K562 (cell line): Measurements from ENCODE around the gene PLEKHA1. TPM values are rescaled to one million over a fixed set of nuclear protein-coding genes. Genes with fewer than 3 reads are reported as not detected.

Experiments
- ATAC-seq: fragments of 200-7000 bp; cut with Tn5 transposase; 3 replicates; pipeline ENCODE4 v1.9.1; 2020; ENCODE audit warnings: moderate library complexity
- BruUV-seq: library from RNA; stranded (reverse); fragments of 400-500 nt; replicated peaks from 2 replicates; lab custom pipeline; 2021; lab: Mats Ljungman, UMichigan
- CTCF ChIA-PET: fragments of 300-600 bp; formaldehyde crosslinking; extraction: SDS; loops from one replicate; lab custom pipeline; 2021; ENCODE audit warnings: low intra/inter-chr PET ratio; lab: Yijun Ruan, JAX
- POLR2A ChIA-PET: fragments of 300-600, 350-650 bp; sonication (Branson Sonifier 250); formaldehyde crosslinking; extraction: SDS; loops from one replicate; lab custom pipeline; 2021; ENCODE audit warnings: antibody characterized with exemption, inconsistent platforms; lab: Yijun Ruan, JAX
- DNase-seq, 4 experiments: peaks; one replicate each; pipeline versions ENCODE4 v3.0.0 to v3.0.0-alpha.2; 2011 to 2018; ENCODE audit warnings: low spot score in 3 of 4, mixed read lengths in 3 of 4; ENCODE audit errors: extremely low read depth in 1 of 4
- FAIRE-seq: peaks from 2 replicates; lab custom pipeline; 2011; peaks lifted over from hg19 to GRCh38; lab: Jason Lieb, UNC
- H2AFZ ChIP-seq: 2 replicates; pipeline ENCODE4 v1.6.0; 2011; ENCODE audit warnings: low read depth, low read length, control low read depth, inconsistent platforms
- H3K27ac ChIP-seq: fragments of 200-600 bp; 3 replicates; pipeline ENCODE4 v1.8.0; 2011; ENCODE audit warnings: low read depth, mild to moderate bottlenecking, control low read depth, inconsistent platforms, low read length, moderate library complexity, mixed read lengths; ENCODE audit errors: extremely low read depth
- H3K27me3 ChIP-seq, 2 experiments: fragments of 300-600 bp in 1 of 2; 2 replicates in 1 of 2; 3 replicates in 1 of 2; pipeline versions ENCODE4 v1.6.0 to v1.8.0; 2011; ENCODE audit warnings: inconsistent platforms in 2 of 2, low read length in 2 of 2, mild to moderate bottlenecking in 1 of 2, mixed read lengths in 1 of 2, moderate library complexity in 1 of 2; ENCODE audit not compliant: control insufficient read depth in 2 of 2, insufficient read depth in 2 of 2
- H3K36me3 ChIP-seq: fragments of 300-600 bp; 3 replicates; pipeline ENCODE4 v1.8.0; 2011; ENCODE audit warnings: mild to moderate bottlenecking, low read length, inconsistent platforms; ENCODE audit not compliant: control insufficient read depth, insufficient read depth
- H3K4me1 ChIP-seq, 2 experiments: fragments of 200-600 bp in 1 of 2; replicated peaks in 1 of 2; 2 replicates in 1 of 2; 3 replicates in 1 of 2; pipeline versions ENCODE4 v1.5.1 to v1.8.0; 2011; ENCODE audit warnings: inconsistent platforms in 2 of 2, low read length in 2 of 2, mild to moderate bottlenecking in 1 of 2, mixed read lengths in 1 of 2, moderate library complexity in 1 of 2; ENCODE audit not compliant: control insufficient read depth in 2 of 2, insufficient read depth in 2 of 2
- H3K4me2 ChIP-seq: 2 replicates; pipeline ENCODE4 v1.6.1; 2011; ENCODE audit warnings: low read length, control low read depth, inconsistent platforms, mixed read lengths; ENCODE audit not compliant: insufficient read depth
- H3K4me3 ChIP-seq: fragments of 200-600 bp; sonication (generic), shearing (Covaris generic); 2 replicates; pipeline ENCODE4 v1.5.1; 2016; ENCODE audit warnings: control low read depth, inconsistent platforms
- H3K79me2 ChIP-seq: fragments of 200-600 bp; 3 replicates; pipeline ENCODE4 v1.8.0; 2011; ENCODE audit warnings: low read length, inconsistent platforms; ENCODE audit not compliant: control insufficient read depth, insufficient read depth
- H3K9ac ChIP-seq, 2 experiments: 2 replicates each; pipeline versions ENCODE4 v1.6.0 to v1.6.1; 2011; ENCODE audit warnings: low read depth in 2 of 2, low read length in 2 of 2, control low read depth in 1 of 2, inconsistent platforms in 1 of 2, mild to moderate bottlenecking in 1 of 2, mixed read lengths in 1 of 2; ENCODE audit not compliant: insufficient read depth in 1 of 2
- H3K9me1 ChIP-seq: one replicate; pipeline ENCODE4 v1.6.0; 2011; ENCODE audit warnings: inconsistent platforms, mild to moderate bottlenecking, low read length, moderate library complexity; ENCODE audit not compliant: control insufficient read depth, insufficient read depth
- H3K9me3 ChIP-seq: replicated peaks from 2 replicates; pipeline ENCODE4 v1.5.1; 2011; ENCODE audit warnings: low read depth, low read length, inconsistent platforms; ENCODE audit not compliant: control insufficient read depth, insufficient read depth
- H4K20me1 ChIP-seq: replicated peaks from 2 replicates; pipeline ENCODE4 v1.6.1; 2011; ENCODE audit warnings: low read length, inconsistent platforms, mixed read lengths; ENCODE audit not compliant: control insufficient read depth, insufficient read depth
- MCM2 ChIP-seq: fragments of 450-650 bp; IDR thresholded peaks from 2 replicates; pipeline ENCODE4 v1.6.1; 2017; ENCODE audit warnings: low read depth, mild to moderate bottlenecking
- PTRF ChIP-seq: fragments of 450-650 bp; IDR thresholded peaks from 2 replicates; pipeline ENCODE4 v1.6.1; 2016; ENCODE audit warnings: mild to moderate bottlenecking, missing genetic modification characterization, missing compliant biosample characterization
- TAF9B ChIP-seq: fragments of 450-650 bp; IDR thresholded peaks from 2 replicates; pipeline ENCODE4 v1.6.1; 2018; ENCODE audit warnings: mild to moderate bottlenecking; ENCODE audit not compliant: partially characterized antibody
- WGBS: fragments of 100-300 bp; shearing (Covaris generic); methylation state at CpG from one replicate; pipeline ENCODE4 v1.1.6; 2016; ENCODE audit warnings: low coverage, mixed read lengths; ENCODE audit not compliant: insufficient coverage; ENCODE audit errors: missing lambda C conversion rate; 5-methylcytosine and 5-hydroxymethylcytosine counted together
- in situ Hi-C: fragments of 300-500 bp; cut with MboI; formaldehyde crosslinking; loops from 4 replicates; pipeline ENCODE4 v1.15.0; 2018; ENCODE audit warnings: inconsistent platforms, mixed read lengths
- intact Hi-C: fragments of 100-400 bp; cut with micrococcal nuclease; formaldehyde crosslinking; loops from 2 replicates; pipeline ENCODE4 v1.14.2; 2022
- polyA plus RNA-seq, 8 experiments: library from polyadenylated mRNA; depleted of rRNA in 4 of 8; stranded (reverse) in 5 of 8; unstranded in 3 of 8; fragments of >200 nt; fragmentation: Nextera tagmentation in 2 of 8; fragmentation: Illumina TruSeq in 1 of 8; extraction: Ambion mirVana in 2 of 8; extraction: Trizol in 1 of 8; gene quantifications; 2 replicates each; pipeline versions ENCODE4 v1.2.1 to v1.2.3, GENCODE V29; 2011 to 2014; ENCODE audit warnings: inconsistent platforms in 1 of 8, missing spikeins in 1 of 8
- total RNA-seq, 7 experiments: library from RNA; depleted of rRNA in 6 of 7; stranded (reverse); fragments of >200 nt in 6 of 7; fragmentation: Illumina TruSeq in 2 of 7; extraction: Trizol in 2 of 7; gene quantifications; 2 replicates each; pipeline versions ENCODE4 v1.2.1 to v1.2.3, GENCODE V29; 2011 to 2021; ENCODE audit warnings: low replicate concordance in 1 of 7
- TF ChIP-seq, protein P1 (sequence below): fragments of 250-450 bp; sonication (Bioruptor Pico); IDR thresholded peaks from 2 replicates; pipeline ENCODE4 v1.4.0; 2020; ENCODE audit warnings: mild to moderate bottlenecking
- TF ChIP-seq, protein P2 (sequence below): sonication (generic); formaldehyde crosslinking; IDR thresholded peaks from 2 replicates; pipeline ENCODE4 v1.8.1; 2023; ENCODE audit warnings: mild to moderate bottlenecking, missing genetic modification reagents
- TF ChIP-seq, protein P3 (sequence below): fragments of 450-650 bp; formaldehyde crosslinking; IDR thresholded peaks from 2 replicates; pipeline ENCODE4 v1.4.0; 2020; ENCODE audit warnings: mild to moderate bottlenecking, mixed read lengths
- TF ChIP-seq, protein P4 (sequence below), 2 experiments: IDR thresholded peaks in 1 of 2; conservative IDR thresholded peaks in 1 of 2; 2 replicates each; pipeline ENCODE4 v1.6.1; 2016; ENCODE audit warnings: low read depth in 2 of 2, mild to moderate bottlenecking in 1 of 2, missing compliant biosample characterization in 1 of 2, missing genetic modification characterization in 1 of 2, moderate library complexity in 1 of 2
- TF ChIP-seq, protein P5 (sequence below): sonication (generic); formaldehyde crosslinking; IDR thresholded peaks from 2 replicates; pipeline ENCODE4 v1.8.0; 2023; ENCODE audit warnings: mild to moderate bottlenecking, missing genetic modification reagents

PLEKHA1 gene
- total and polyA plus RNA-seq, 9 of the 15 experiments (the other 6 are each of a cell fraction or from before 2014, with no cell fraction given) = 0.05 to 4.7 (median 1.0) TPM

DNA sequence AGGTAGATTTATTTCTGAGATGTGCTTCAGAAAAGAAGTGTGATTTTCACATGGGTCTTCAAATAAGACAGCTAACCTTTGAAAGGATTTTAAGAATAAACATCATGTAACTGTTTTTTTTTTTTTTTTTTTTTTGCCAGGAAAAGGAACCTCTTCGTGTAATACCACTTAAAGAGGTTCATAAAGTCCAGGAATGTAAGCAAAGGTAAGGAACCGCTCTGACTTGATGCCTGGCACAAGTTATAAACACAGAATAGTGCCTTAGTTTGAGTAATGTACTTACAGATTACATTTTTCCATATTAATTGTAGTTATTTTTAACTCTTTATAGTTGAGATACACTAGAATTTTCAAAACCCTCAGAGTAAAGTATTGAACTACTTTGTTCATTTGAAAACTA lies 49.6 kb downstream of the PLEKHA1 start (continued):
- TF ChIP-seq, protein P1, sequence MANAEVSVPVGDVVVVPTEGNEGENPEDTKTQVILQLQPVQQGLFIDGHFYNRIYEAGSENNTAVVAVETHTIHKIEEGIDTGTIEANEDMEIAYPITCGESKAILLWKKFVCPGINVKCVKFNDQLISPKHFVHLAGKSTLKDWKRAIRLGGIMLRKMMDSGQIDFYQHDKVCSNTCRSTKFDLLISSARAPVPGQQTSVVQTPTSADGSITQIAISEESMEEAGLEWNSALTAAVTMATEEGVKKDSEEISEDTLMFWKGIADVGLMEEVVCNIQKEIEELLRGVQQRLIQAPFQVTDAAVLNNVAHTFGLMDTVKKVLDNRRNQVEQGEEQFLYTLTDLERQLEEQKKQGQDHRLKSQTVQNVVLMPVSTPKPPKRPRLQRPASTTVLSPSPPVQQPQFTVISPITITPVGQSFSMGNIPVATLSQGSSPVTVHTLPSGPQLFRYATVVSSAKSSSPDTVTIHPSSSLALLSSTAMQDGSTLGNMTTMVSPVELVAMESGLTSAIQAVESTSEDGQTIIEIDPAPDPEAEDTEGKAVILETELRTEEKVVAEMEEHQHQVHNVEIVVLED (CRISPR knock-in tag) = no peak
- TF ChIP-seq PTRF (tag) (no peak), TAF9B (no peak)
- TF ChIP-seq, protein P2, sequence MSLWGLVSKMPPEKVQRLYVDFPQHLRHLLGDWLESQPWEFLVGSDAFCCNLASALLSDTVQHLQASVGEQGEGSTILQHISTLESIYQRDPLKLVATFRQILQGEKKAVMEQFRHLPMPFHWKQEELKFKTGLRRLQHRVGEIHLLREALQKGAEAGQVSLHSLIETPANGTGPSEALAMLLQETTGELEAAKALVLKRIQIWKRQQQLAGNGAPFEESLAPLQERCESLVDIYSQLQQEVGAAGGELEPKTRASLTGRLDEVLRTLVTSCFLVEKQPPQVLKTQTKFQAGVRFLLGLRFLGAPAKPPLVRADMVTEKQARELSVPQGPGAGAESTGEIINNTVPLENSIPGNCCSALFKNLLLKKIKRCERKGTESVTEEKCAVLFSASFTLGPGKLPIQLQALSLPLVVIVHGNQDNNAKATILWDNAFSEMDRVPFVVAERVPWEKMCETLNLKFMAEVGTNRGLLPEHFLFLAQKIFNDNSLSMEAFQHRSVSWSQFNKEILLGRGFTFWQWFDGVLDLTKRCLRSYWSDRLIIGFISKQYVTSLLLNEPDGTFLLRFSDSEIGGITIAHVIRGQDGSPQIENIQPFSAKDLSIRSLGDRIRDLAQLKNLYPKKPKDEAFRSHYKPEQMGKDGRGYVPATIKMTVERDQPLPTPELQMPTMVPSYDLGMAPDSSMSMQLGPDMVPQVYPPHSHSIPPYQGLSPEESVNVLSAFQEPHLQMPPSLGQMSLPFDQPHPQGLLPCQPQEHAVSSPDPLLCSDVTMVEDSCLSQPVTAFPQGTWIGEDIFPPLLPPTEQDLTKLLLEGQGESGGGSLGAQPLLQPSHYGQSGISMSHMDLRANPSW (CRISPR knock-in tag) = no peak

DNA sequence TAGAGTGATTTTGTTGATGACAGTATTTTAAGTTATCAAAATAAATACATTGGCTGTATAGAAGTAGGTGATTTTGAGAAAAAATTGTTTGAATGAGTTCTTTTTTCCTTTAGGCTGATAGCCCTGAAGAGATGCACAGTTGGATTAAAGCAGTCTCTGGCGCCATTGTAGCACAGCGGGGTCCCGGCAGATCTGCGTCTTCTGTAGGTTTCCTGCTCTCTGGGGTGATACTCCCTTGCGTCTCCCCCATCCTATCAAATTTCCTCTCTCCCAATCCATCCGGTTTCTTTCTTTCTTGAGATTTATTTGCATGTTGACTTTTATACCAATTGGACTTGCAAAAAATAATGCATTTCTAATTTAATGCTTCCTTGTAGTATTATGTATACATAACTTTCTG lies 52.3 kb downstream of the PLEKHA1 start:
- Histone ChIP-seq H3K9me3 (no peaks in the 10 kb centered on the region), H3K9ac (no peak overlapping the region), H3K79me2 (no peaks in the 10 kb centered on the region), H3K27me3 (peaks cover 0 to 6% of the 10 kb centered on the region in 2 experiments; a peak in 2 of 5 replicates), H3K36me3 (no peaks in the 10 kb centered on the region), H3K4me1 (no peaks in the 10 kb centered on the region), H3K9me1 (no peaks in the 10 kb centered on the region), H3K27ac (no peak overlapping the region), H3K4me3 (no peak overlapping the region), H3K4me2 (no peak overlapping the region), H4K20me1 (no peaks in the 10 kb centered on the region), H2AFZ (no peak overlapping the region)
- WGBS = 34% methylated on average over 6 of the region's 6 CpGs
- intact Hi-C loops = no loop called here
- DNase-seq = no peak
- no peak for ATAC-seq
- in situ Hi-C loops = loop anchor here (25.0 kb wide), 1 partner anchor 290 kb away; no protein-coding TSS in a partner anchor
- BruUV-seq = no TSS peak
- no peak for FAIRE-seq
- ChIA-PET CTCF (no interaction called here), POLR2A (no interaction called here)
- no peak for TF ChIP-seq MCM2
- TF ChIP-seq, protein P3, sequence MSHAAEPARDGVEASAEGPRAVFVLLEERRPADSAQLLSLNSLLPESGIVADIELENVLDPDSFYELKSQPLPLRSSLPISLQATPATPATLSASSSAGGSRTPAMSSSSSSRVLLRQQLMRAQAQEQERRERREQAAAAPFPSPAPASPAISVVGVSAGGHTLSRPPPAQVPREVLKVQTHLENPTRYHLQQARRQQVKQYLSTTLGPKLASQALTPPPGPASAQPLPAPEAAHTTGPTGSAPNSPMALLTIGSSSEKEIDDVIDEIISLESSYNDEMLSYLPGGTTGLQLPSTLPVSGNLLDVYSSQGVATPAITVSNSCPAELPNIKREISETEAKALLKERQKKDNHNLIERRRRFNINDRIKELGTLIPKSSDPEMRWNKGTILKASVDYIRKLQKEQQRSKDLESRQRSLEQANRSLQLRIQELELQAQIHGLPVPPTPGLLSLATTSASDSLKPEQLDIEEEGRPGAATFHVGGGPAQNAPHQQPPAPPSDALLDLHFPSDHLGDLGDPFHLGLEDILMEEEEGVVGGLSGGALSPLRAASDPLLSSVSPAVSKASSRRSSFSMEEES (CRISPR knock-in tag) = no peak
- TF ChIP-seq, protein P4, sequence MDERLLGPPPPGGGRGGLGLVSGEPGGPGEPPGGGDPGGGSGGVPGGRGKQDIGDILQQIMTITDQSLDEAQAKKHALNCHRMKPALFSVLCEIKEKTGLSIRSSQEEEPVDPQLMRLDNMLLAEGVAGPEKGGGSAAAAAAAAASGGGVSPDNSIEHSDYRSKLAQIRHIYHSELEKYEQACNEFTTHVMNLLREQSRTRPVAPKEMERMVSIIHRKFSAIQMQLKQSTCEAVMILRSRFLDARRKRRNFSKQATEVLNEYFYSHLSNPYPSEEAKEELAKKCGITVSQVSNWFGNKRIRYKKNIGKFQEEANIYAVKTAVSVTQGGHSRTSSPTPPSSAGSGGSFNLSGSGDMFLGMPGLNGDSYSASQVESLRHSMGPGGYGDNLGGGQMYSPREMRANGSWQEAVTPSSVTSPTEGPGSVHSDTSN (CRISPR knock-in tag; IDR thresholded peaks at IDR 0.05; ENCODE audit: low read depth) = no peak
- TF ChIP-seq, protein P4 (tag; conservative IDR thresholded peaks at IDR 0.05; ENCODE audit: low read depth) = no peak
- TF ChIP-seq, protein P5, sequence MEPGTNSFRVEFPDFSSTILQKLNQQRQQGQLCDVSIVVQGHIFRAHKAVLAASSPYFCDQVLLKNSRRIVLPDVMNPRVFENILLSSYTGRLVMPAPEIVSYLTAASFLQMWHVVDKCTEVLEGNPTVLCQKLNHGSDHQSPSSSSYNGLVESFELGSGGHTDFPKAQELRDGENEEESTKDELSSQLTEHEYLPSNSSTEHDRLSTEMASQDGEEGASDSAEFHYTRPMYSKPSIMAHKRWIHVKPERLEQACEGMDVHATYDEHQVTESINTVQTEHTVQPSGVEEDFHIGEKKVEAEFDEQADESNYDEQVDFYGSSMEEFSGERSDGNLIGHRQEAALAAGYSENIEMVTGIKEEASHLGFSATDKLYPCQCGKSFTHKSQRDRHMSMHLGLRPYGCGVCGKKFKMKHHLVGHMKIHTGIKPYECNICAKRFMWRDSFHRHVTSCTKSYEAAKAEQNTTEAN = no peak
